Tibial nerve (tissue), 4 donors: ENCODE data around the gene FAM131B. TPM values are rescaled to one million over a fixed set of nuclear protein-coding genes. Genes with fewer than 3 reads are reported as not detected.

Source experiments
- DNase-seq, 2 donors: peaks; one replicate each; pipeline ENCODE4 v3.0.0-alpha.2; 2019; ENCODE audit warnings: low spot score in 2 of 2
- H3K27ac ChIP-seq, 4 donors: fragments of 200-600 bp; sonication (generic) in 3 of 4; one replicate each; pipeline ENCODE4 v1.5.1; 2017 to 2019; ENCODE audit warnings: mild to moderate bottlenecking in 1 of 4
- H3K27me3 ChIP-seq, 2 donors: fragments of 200-600 bp; sonication (generic) in 1 of 2; one replicate each; pipeline versions ENCODE4 v1.5.1 to v1.6.0; 2017 to 2019
- H3K36me3 ChIP-seq, 3 donors: fragments of 200-600 bp; sonication (generic); one replicate each; pipeline ENCODE4 v1.5.1; 2018 to 2019
- H3K4me1 ChIP-seq, 4 donors: fragments of 200-600 bp; sonication (generic) in 3 of 4; one replicate each; pipeline ENCODE4 v1.5.1; 2017 to 2019
- H3K4me3 ChIP-seq, 4 donors: fragments of 200-600 bp; sonication (generic) in 3 of 4; one replicate each; pipeline ENCODE4 v1.5.1; 2017 to 2019; ENCODE audit warnings: mild to moderate bottlenecking in 1 of 4, moderate library complexity in 1 of 4
- H3K9me3 ChIP-seq, 4 donors: fragments of 200-600 bp; sonication (generic) in 3 of 4; one replicate each; pipeline ENCODE4 v1.5.1; 2017 to 2019
- CTCF ChIP-seq, 5 experiments: fragments of 200-600 bp in 3 of 5; fragments of 450-650 bp in 2 of 5; sonication (generic) in 3 of 5; IDR thresholded peaks; one replicate each; pipeline ENCODE4 v1.5.1; 2016 to 2019; ENCODE audit warnings: antibody characterized with exemption in 5 of 5, mild to moderate bottlenecking in 3 of 5, moderate library complexity in 2 of 5
- EP300 ChIP-seq, 2 donors: sonication (generic); formaldehyde crosslinking; IDR thresholded peaks; one replicate each; pipeline ENCODE4 v1.6.1; 2017; ENCODE audit warnings: antibody characterized with exemption in 2 of 2, mild to moderate bottlenecking in 1 of 2
- POLR2A ChIP-seq, 2 donors: fragments of 450-650 bp; IDR thresholded peaks; one replicate each; pipeline ENCODE4 v1.6.1; 2017; ENCODE audit warnings: antibody characterized with exemption in 2 of 2, mild to moderate bottlenecking in 2 of 2, moderate library complexity in 2 of 2
- WGBS, 2 donors: methylation state at CpG; one replicate each; pipeline ENCODE4 v1.1.5; 2018; 5-methylcytosine and 5-hydroxymethylcytosine counted together
- total RNA-seq, 4 donors: library from RNA; depleted of rRNA; stranded (reverse); fragments of >200 nt; gene quantifications; one replicate each; pipeline ENCODE4 v1.1.0, GENCODE V29; 2016

Gene FAM131B
- total RNA-seq, 4 donors from 2014 or later: 1.2 to 9.0 (median 1.5) TPM

GRCh38 chr7:143369678-143370651, 7.5 kb upstream of the FAM131B start:
- no peak overlapping the region for H3K27ac ChIP-seq
- 77 to 82% methylated on average over 12 of the region's 12 CpGs for WGBS, 2 donors
- TF ChIP-seq POLR2A (IDR thresholded peaks at IDR 0.05) (no peak), CTCF (IDR thresholded peaks at IDR 0.05) (no peak), EP300 (IDR thresholded peaks at IDR 0.05) (no peak)
- DNase-seq: no peak
- H3K36me3 ChIP-seq: no peaks in the 10 kb centered on the region
- H3K9me3 ChIP-seq: no peaks in the 10 kb centered on the region
- H3K4me1 ChIP-seq: peaks cover 0 to 11% (median 2%) of the 10 kb centered on the region in 4 donors
- no peaks in the 10 kb centered on the region for H3K27me3 ChIP-seq
- no peak overlapping the region for H3K4me3 ChIP-seq

DNA sequence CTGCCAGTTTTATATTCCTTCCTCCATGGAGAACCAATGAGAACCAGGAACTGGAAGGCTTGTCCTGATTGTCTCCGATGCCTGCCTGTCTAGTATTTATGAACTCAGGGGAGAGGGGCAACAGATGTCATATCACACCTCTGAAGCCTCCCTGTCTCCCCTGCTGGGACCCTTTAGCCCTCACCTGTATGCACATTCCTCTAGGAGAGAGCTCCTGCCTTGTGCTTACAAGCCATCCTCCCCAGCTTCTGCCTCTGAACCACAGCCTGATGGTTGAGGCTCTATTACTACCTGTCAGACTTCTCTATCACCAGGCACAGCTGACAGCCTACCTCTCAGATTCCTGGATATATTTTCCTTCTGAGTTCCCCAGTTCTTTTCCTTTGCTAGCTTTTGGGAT, 5.9 kb upstream of the FAM131B start:
- Histone ChIP-seq H3K27me3 (peaks cover 0 to 10% of the 10 kb centered on the region in 2 donors), H3K36me3 (no peaks in the 10 kb centered on the region), H3K9me3 (no peaks in the 10 kb centered on the region), H3K4me1 (peaks cover 0 to 11% (median 0%) of the 10 kb centered on the region in 4 donors), H3K4me3 (no peak overlapping the region), H3K27ac (no peak overlapping the region)
- WGBS, 2 donors: 94% methylated on average over 1 of the region's 1 CpG
- no peak for TF ChIP-seq POLR2A (IDR thresholded peaks at IDR 0.05)
- TF ChIP-seq CTCF (IDR thresholded peaks at IDR 0.05): no peak
- no peak for TF ChIP-seq EP300 (IDR thresholded peaks at IDR 0.05)
- no peak for DNase-seq

DNA sequence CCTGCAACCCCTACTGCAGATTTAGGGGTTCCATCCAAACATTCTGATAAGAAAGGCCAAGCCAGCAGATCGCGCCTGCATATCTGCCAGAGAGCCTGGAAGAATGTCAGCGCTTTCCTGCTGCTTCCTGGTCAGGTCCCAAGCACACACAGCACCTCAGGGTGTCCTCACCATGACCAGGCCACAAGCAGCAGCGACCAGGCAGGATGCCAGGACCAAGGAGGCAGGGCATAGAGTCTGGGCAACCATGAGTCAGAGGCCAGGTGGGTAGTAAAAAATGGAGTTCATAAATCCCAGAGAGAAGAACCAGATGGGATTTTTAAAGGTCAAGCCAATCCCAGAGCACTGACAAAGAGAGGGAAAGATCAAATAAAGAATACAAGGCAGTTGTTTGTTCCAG, 5.5 kb upstream of the FAM131B start:
- Histone ChIP-seq H3K4me3 (no peak overlapping the region), H3K27me3 (peaks cover 0 to 14% of the 10 kb centered on the region in 2 donors), H3K9me3 (no peaks in the 10 kb centered on the region), H3K36me3 (no peaks in the 10 kb centered on the region), H3K4me1 (peaks cover 0 to 14% (median 0%) of the 10 kb centered on the region in 4 donors), H3K27ac (no peak overlapping the region)
- no peak for TF ChIP-seq CTCF (IDR thresholded peaks at IDR 0.05)
- TF ChIP-seq EP300 (IDR thresholded peaks at IDR 0.05): no peak
- no peak for TF ChIP-seq POLR2A (IDR thresholded peaks at IDR 0.05)
- no peak for DNase-seq
- 86 to 91% methylated on average over 4 of the region's 4 CpGs for WGBS, 2 donors

GRCh38 chr7:143363016-143363937, 764 bp upstream of the FAM131B start:
- Histone ChIP-seq H3K27ac (no peak overlapping the region), H3K4me3 (peak overlapping the region in 3 of 4 donors; percentile 29 to 78 (median 42)), H3K36me3 (no peaks in the 10 kb centered on the region), H3K27me3 (peaks cover 0 to 39% of the 10 kb centered on the region in 2 donors), H3K4me1 (peaks cover 0 to 23% (median 9%) of the 10 kb centered on the region in 4 donors), H3K9me3 (no peaks in the 10 kb centered on the region)
- TF ChIP-seq EP300 (IDR thresholded peaks at IDR 0.05) (no peak), POLR2A (IDR thresholded peaks at IDR 0.05) (no peak), CTCF (IDR thresholded peaks at IDR 0.05) (no peak)
- DNase-seq: no peak
- 39 to 51% methylated on average over 15 to 19 of the region's 19 CpGs for WGBS, 2 donors
